Smooth muscle cell of trachea (primary cell): ENCODE data around the gene GRM2. TPM values are rescaled to one million over a fixed set of nuclear protein-coding genes. Genes with fewer than 3 reads are reported as not detected.

ENCODE experiments used
- total RNA-seq: library from RNA; depleted of rRNA; stranded (reverse); fragments of >200 nt; gene quantifications from 2 replicates; pipeline ENCODE4 v1.2.1, GENCODE V29; 2014

Gene GRM2
- total RNA-seq, result 0.15 and 0.17 TPM in 2 replicates

DNA sequence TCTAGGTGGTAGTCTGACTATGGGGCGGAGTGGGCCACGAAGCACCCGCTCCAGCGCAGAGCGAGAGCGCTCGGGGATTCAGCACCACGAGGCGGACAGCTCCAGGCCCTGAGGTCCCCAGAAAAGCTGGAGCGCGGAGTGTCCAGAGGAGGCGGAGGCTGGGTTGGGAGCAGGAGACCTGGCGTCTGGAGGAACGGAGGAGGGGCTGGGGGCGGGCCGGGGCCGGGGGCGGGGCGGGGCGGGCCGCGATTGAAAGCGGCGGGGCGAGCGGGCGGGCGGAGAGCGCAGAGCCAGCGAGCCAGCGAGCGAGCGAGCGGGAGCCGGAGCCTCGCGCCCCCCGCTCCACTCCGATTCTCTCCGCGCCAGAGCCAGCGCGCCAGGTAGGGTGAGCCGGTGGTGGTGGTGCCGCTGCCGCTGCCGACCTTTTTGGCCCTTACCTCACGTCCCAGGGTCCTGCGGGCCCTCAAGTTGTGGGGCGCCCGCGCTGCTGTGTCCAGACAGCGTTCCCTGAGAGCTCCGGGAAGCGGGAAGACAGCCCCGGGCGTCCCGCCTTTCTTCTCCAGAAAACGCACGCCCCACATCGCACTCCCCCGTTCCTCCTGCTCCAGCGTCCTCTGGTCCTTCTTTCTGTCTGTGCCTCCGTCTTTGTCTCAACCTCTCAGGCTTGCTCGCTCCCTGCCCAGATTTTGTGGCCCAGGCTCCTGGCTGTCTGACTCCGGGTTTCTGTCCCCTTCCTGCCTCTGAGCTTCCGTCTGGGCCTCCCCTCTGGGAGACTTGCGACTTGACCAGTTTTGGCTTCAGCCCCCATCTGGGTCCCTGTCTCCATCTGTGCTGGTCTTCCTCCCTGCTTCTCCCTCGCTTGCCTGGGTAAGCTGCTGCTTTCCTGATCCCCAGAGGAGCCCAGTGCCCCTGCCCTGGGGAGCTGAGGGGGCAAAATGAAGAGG, at the start of gene GRM2:
Gene GRM2 (plus strand): TSS at position 281 of the 944 bp plus-strand sequence. CDS start 1,916 bp downstream, outside the sequence.

GRCh38 chr3:51670823-51671733, 35.8 kb upstream of the GRM2 start, which contains the start of gene TEX264:
TEX264 (plus strand) TSS chr3:51671252; CDS start chr3:51674305, 3,053 bp downstream.

Other genes starting within 250 kb of the GRM2 start
- 12.7 and 14.8 TPM in 2 replicates for gene DCAF1, start 207.1 kb upstream of the GRM2 start, total RNA-seq
- gene RAD54L2, start 168.3 kb upstream of the GRM2 start, total RNA-seq, result 19.5 and 20.0 TPM in 2 replicates
- 48.6 and 84.4 TPM in 2 replicates for gene TEX264, start 35.8 kb upstream of the GRM2 start, total RNA-seq
- gene IQCF6, start 72.2 kb downstream of the GRM2 start, total RNA-seq, result not detected in 2 replicates
- not detected in 2 replicates for gene IQCF2, start 154.5 kb downstream of the GRM2 start, total RNA-seq
- gene IQCF5, start 168.5 kb downstream of the GRM2 start, total RNA-seq, result not detected in 2 replicates
- gene IQCF1, start 196.3 kb downstream of the GRM2 start, total RNA-seq, result not detected in 2 replicates
- 18.6 and 20.5 TPM in 2 replicates for gene RRP9, start 234.8 kb downstream of the GRM2 start, total RNA-seq
- 29.6 and 30.5 TPM in 2 replicates for gene PARP3, start 235.3 kb downstream of the GRM2 start, total RNA-seq
- gene GPR62, start 248.3 kb downstream of the GRM2 start, total RNA-seq, result under 0.01 TPM in 1 of 2 replicates, not detected in the other